ENCODE measurements around the gene RSPRY1. TPM values are rescaled to one million over a fixed set of nuclear protein-coding genes. Genes with fewer than 3 reads are reported as not detected.

Gene RSPRY1
- total RNA-seq, 1 donor from 2014 or later = 63.7 TPM

GRCh38 chr16:57167538-57167937 is 18.6 kb upstream of the RSPRY1 start:
- Mint-ChIP-seq H3K27me3 (no peaks in the 10 kb centered on the region), H3K4me1 (ENCODE audit: low read depth) (peaks cover 5% of the 10 kb centered on the region), H3K36me3 (ENCODE audit: insufficient read depth) (peaks cover 30% of the 10 kb centered on the region), H3K4me3 (ENCODE audit: low read depth) (no peak overlapping the region), H3K27ac (no peak overlapping the region), H3K9me3 (ENCODE audit: low read depth) (no peaks in the 10 kb centered on the region)
- DNase-seq (ENCODE audit: low spot score, unreplicated experiment) = no peak
- TF ChIP-seq CTCF (IDR thresholded peaks at IDR 0.05; ENCODE audit: unreplicated experiment) = no peak

- Mint-ChIP-seq H3K36me3 (ENCODE audit: insufficient read depth) (peaks cover 32% of the 10 kb centered on the region), H3K9me3 (ENCODE audit: low read depth) (no peaks in the 10 kb centered on the region), H3K27me3 (no peaks in the 10 kb centered on the region), H3K4me1 (ENCODE audit: low read depth) (peaks cover 5% of the 10 kb centered on the region), H3K27ac (no peak overlapping the region), H3K4me3 (ENCODE audit: low read depth) (no peak overlapping the region)
- no peak for DNase-seq (ENCODE audit: low spot score, unreplicated experiment)
- TF ChIP-seq CTCF (IDR thresholded peaks at IDR 0.05; ENCODE audit: unreplicated experiment) = peak; percentile 45
These were observed 18.2 kb upstream of the RSPRY1 start for GRCh38 chr16:57167953-57168352.

- Mint-ChIP-seq H3K4me3 (ENCODE audit: low read depth) (no peak overlapping the region), H3K27ac (no peak overlapping the region)
These were observed 16.8 kb upstream of the RSPRY1 start for GRCh38 chr16:57169327-57169726.

GRCh38 chr16:57172721-57173290 is 13.3 kb upstream of the RSPRY1 start:
- Mint-ChIP-seq H3K4me3 (ENCODE audit: low read depth) (no peak overlapping the region), H3K27ac (peak overlapping the region; percentile 37), H3K9me3 (ENCODE audit: low read depth) (no peaks in the 10 kb centered on the region), H3K4me1 (ENCODE audit: low read depth) (no peaks in the 10 kb centered on the region), H3K36me3 (ENCODE audit: insufficient read depth) (peaks cover 23% of the 10 kb centered on the region), H3K27me3 (peaks cover 3% of the 10 kb centered on the region)
- no peak for TF ChIP-seq CTCF (IDR thresholded peaks at IDR 0.05; ENCODE audit: unreplicated experiment)
- no peak for DNase-seq (ENCODE audit: low spot score, unreplicated experiment)

More at GRCh38 chr16:57169327-57169726, 16.8 kb upstream of the RSPRY1 start:
- peaks cover 29% of the 10 kb centered on the region for H3K36me3 Mint-ChIP-seq (ENCODE audit: insufficient read depth)
- TF ChIP-seq CTCF (IDR thresholded peaks at IDR 0.05; ENCODE audit: unreplicated experiment) = no peak
- no peaks in the 10 kb centered on the region for H3K27me3 Mint-ChIP-seq
- no peaks in the 10 kb centered on the region for H3K9me3 Mint-ChIP-seq (ENCODE audit: low read depth)
- H3K4me1 Mint-ChIP-seq (ENCODE audit: low read depth) = peaks cover 5% of the 10 kb centered on the region
- DNase-seq (ENCODE audit: low spot score, unreplicated experiment) = no peak

- DNase-seq (ENCODE audit: low spot score, unreplicated experiment) = no peak
- Mint-ChIP-seq H3K4me3 (ENCODE audit: low read depth) (no peak overlapping the region), H3K9me3 (ENCODE audit: low read depth) (no peaks in the 10 kb centered on the region), H3K27ac (no peak overlapping the region), H3K4me1 (ENCODE audit: low read depth) (peaks cover 21% of the 10 kb centered on the region), H3K36me3 (ENCODE audit: insufficient read depth) (peaks cover 21% of the 10 kb centered on the region), H3K27me3 (peaks cover 7% of the 10 kb centered on the region)
- no peak for TF ChIP-seq CTCF (IDR thresholded peaks at IDR 0.05; ENCODE audit: unreplicated experiment)
These were observed 10.2 kb upstream of the RSPRY1 start for GRCh38 chr16:57175896-57176295.
